ENCODE data around the gene SRGAP2C. TPM values are rescaled to one million over a fixed set of nuclear protein-coding genes. Genes with fewer than 3 reads are reported as not detected.
A peak's percentile ranks its signal among the peaks of the same experiment; 100 is the strongest.
"Not testable (repeated sequence)": the region's sequence is repeated elsewhere in the genome, so short reads cannot be mapped to it uniquely, and the experiment has no call there.

Gene SRGAP2C
- total and polyA plus RNA-seq, 2 donors (not counting 3 experiments of a cell fraction or from before 2014, with no cell fraction given) = 5.6 to 56.4 TPM

- H3K4me1 ChIP-seq (ENCODE audit: control insufficient read depth, extremely low read depth, insufficient read depth, low read length); FAIRE-seq; H3K27me3 ChIP-seq (ENCODE audit: control insufficient read depth in 2 of 2, insufficient read depth in 2 of 2, low read length in 2 of 2); H3K4me2 ChIP-seq (ENCODE audit: insufficient read depth, low read length); dilution Hi-C loops (cut with MboI; ENCODE audit: extremely low pct_ligation_motif_present, low sequenced_read_pairs); H4K20me1 ChIP-seq (replicated peaks; ENCODE audit: control insufficient read depth, extremely low read depth, insufficient read depth, low read length); H3K9me1 ChIP-seq (replicated peaks; ENCODE audit: control insufficient read depth, extremely low read depth, insufficient read depth, low read length); H2AFZ ChIP-seq (ENCODE audit: low read depth, low read length); CTCF ChIA-PET; H3K36me3 ChIP-seq (ENCODE audit: control insufficient read depth in 2 of 2, extremely low read depth in 1 of 2, insufficient read depth in 2 of 2, low read length in 2 of 2); H3K4me3 ChIP-seq (replicated peaks in 1 of 3; ENCODE audit: insufficient read depth in 1 of 3, low read depth in 1 of 3, low read length in 3 of 3); H3K9me3 ChIP-seq (replicated peaks; ENCODE audit: control insufficient read depth, insufficient read depth, low read length); H3K9ac ChIP-seq (replicated peaks; ENCODE audit: extremely low read depth, insufficient read depth, low read length); DNase-seq (ENCODE audit: low read depth, low spot score); H3K79me2 ChIP-seq (ENCODE audit: control insufficient read depth, insufficient read depth, low read length); intact Hi-C loops (cut with micrococcal nuclease); POLR2A ChIA-PET: not testable (repeated sequence)
- TSS peak; percentile 69 for BruUV-seq (replicated peaks)
- peak overlapping the region; percentile 5 for H3K27ac ChIP-seq (ENCODE audit: insufficient read depth, low read depth, low read length)
Measured at GRCh38 chr1:121362234-121362883, 177.6 kb downstream of the SRGAP2C start.

- FAIRE-seq; BruUV-seq (replicated peaks); intact Hi-C loops (cut with micrococcal nuclease); H2AFZ ChIP-seq (ENCODE audit: low read depth, low read length); DNase-seq (ENCODE audit: low read depth, low spot score); H3K4me1 ChIP-seq (ENCODE audit: control insufficient read depth, extremely low read depth, insufficient read depth, low read length); H3K9ac ChIP-seq (replicated peaks; ENCODE audit: extremely low read depth, insufficient read depth, low read length); H3K9me3 ChIP-seq (replicated peaks; ENCODE audit: control insufficient read depth, insufficient read depth, low read length); H3K4me3 ChIP-seq (replicated peaks in 1 of 3; ENCODE audit: insufficient read depth in 1 of 3, low read depth in 1 of 3, low read length in 3 of 3); dilution Hi-C loops (cut with MboI; ENCODE audit: extremely low pct_ligation_motif_present, low sequenced_read_pairs); H3K36me3 ChIP-seq (ENCODE audit: control insufficient read depth in 2 of 2, extremely low read depth in 1 of 2, insufficient read depth in 2 of 2, low read length in 2 of 2); H3K27ac ChIP-seq (ENCODE audit: insufficient read depth, low read depth, low read length); H4K20me1 ChIP-seq (replicated peaks; ENCODE audit: control insufficient read depth, extremely low read depth, insufficient read depth, low read length); H3K79me2 ChIP-seq (ENCODE audit: control insufficient read depth, insufficient read depth, low read length); H3K4me2 ChIP-seq (ENCODE audit: insufficient read depth, low read length); POLR2A ChIA-PET; H3K27me3 ChIP-seq (ENCODE audit: control insufficient read depth in 2 of 2, insufficient read depth in 2 of 2, low read length in 2 of 2); H3K9me1 ChIP-seq (replicated peaks; ENCODE audit: control insufficient read depth, extremely low read depth, insufficient read depth, low read length); CTCF ChIA-PET: not testable (repeated sequence)
Measured at GRCh38 chr1:121365316-121365715, 180.5 kb downstream of the SRGAP2C start.

- CTCF ChIA-PET; BruUV-seq (replicated peaks); H3K36me3 ChIP-seq (ENCODE audit: control insufficient read depth in 2 of 2, extremely low read depth in 1 of 2, insufficient read depth in 2 of 2, low read length in 2 of 2); H3K27ac ChIP-seq (ENCODE audit: insufficient read depth, low read depth, low read length); H3K4me2 ChIP-seq (ENCODE audit: insufficient read depth, low read length); H3K27me3 ChIP-seq (ENCODE audit: control insufficient read depth in 2 of 2, insufficient read depth in 2 of 2, low read length in 2 of 2); H3K9me3 ChIP-seq (replicated peaks; ENCODE audit: control insufficient read depth, insufficient read depth, low read length); POLR2A ChIA-PET; H3K4me1 ChIP-seq (ENCODE audit: control insufficient read depth, extremely low read depth, insufficient read depth, low read length); H3K4me3 ChIP-seq (replicated peaks in 1 of 3; ENCODE audit: insufficient read depth in 1 of 3, low read depth in 1 of 3, low read length in 3 of 3); FAIRE-seq; H4K20me1 ChIP-seq (replicated peaks; ENCODE audit: control insufficient read depth, extremely low read depth, insufficient read depth, low read length); intact Hi-C loops (cut with micrococcal nuclease); DNase-seq (ENCODE audit: low read depth, low spot score); H3K79me2 ChIP-seq (ENCODE audit: control insufficient read depth, insufficient read depth, low read length); H3K9ac ChIP-seq (replicated peaks; ENCODE audit: extremely low read depth, insufficient read depth, low read length); H2AFZ ChIP-seq (ENCODE audit: low read depth, low read length); dilution Hi-C loops (cut with MboI; ENCODE audit: extremely low pct_ligation_motif_present, low sequenced_read_pairs); H3K9me1 ChIP-seq (replicated peaks; ENCODE audit: control insufficient read depth, extremely low read depth, insufficient read depth, low read length): not testable (repeated sequence)
Measured at GRCh38 chr1:121365723-121366122, 180.9 kb downstream of the SRGAP2C start.

GRCh38 chr1:121366171-121366570 is 181.4 kb downstream of the SRGAP2C start:
- BruUV-seq (replicated peaks); POLR2A ChIA-PET; H3K4me2 ChIP-seq (ENCODE audit: insufficient read depth, low read length); H3K27ac ChIP-seq (ENCODE audit: insufficient read depth, low read depth, low read length); intact Hi-C loops (cut with micrococcal nuclease); H3K9ac ChIP-seq (replicated peaks; ENCODE audit: extremely low read depth, insufficient read depth, low read length); H3K9me1 ChIP-seq (replicated peaks; ENCODE audit: control insufficient read depth, extremely low read depth, insufficient read depth, low read length); H4K20me1 ChIP-seq (replicated peaks; ENCODE audit: control insufficient read depth, extremely low read depth, insufficient read depth, low read length); dilution Hi-C loops (cut with MboI; ENCODE audit: extremely low pct_ligation_motif_present, low sequenced_read_pairs); H3K36me3 ChIP-seq (ENCODE audit: control insufficient read depth in 2 of 2, extremely low read depth in 1 of 2, insufficient read depth in 2 of 2, low read length in 2 of 2); H3K79me2 ChIP-seq (ENCODE audit: control insufficient read depth, insufficient read depth, low read length); CTCF ChIA-PET; H3K9me3 ChIP-seq (replicated peaks; ENCODE audit: control insufficient read depth, insufficient read depth, low read length); H3K4me3 ChIP-seq (replicated peaks in 1 of 3; ENCODE audit: insufficient read depth in 1 of 3, low read depth in 1 of 3, low read length in 3 of 3); H2AFZ ChIP-seq (ENCODE audit: low read depth, low read length); H3K27me3 ChIP-seq (ENCODE audit: control insufficient read depth in 2 of 2, insufficient read depth in 2 of 2, low read length in 2 of 2); FAIRE-seq; H3K4me1 ChIP-seq (ENCODE audit: control insufficient read depth, extremely low read depth, insufficient read depth, low read length); DNase-seq (ENCODE audit: low read depth, low spot score): not testable (repeated sequence)
